Muscle layer of duodenum (tissue), 2 donors: ENCODE data around the gene BABAM1.
"Not testable (repeated sequence)": the region's sequence is repeated elsewhere in the genome, so short reads cannot be mapped to it uniquely, and the experiment has no call there.

Experiments
- H3K27ac ChIP-seq: one replicate; pipeline ENCODE4 v1.7.0; 2013; ENCODE audit warnings: mild to moderate bottlenecking, low read length
- H3K27me3 ChIP-seq: one replicate; pipeline ENCODE4 v1.7.0; 2013; ENCODE audit warnings: low read depth, mild to moderate bottlenecking, control low read depth, low read length
- H3K36me3 ChIP-seq, 2 donors: one replicate each; pipeline ENCODE4 v1.7.0; 2013; ENCODE audit warnings: low read length in 2 of 2, control low read depth in 1 of 2, mild to moderate bottlenecking in 1 of 2; ENCODE audit not compliant: insufficient read depth in 2 of 2, control insufficient read depth in 1 of 2
- H3K4me1 ChIP-seq, 2 donors: one replicate each; pipeline ENCODE4 v1.7.0; 2013; ENCODE audit warnings: low read length in 2 of 2, mild to moderate bottlenecking in 2 of 2, control low read depth in 1 of 2, moderate library complexity in 1 of 2; ENCODE audit not compliant: insufficient read depth in 2 of 2, control insufficient read depth in 1 of 2
- H3K4me3 ChIP-seq, 2 donors: one replicate each; pipeline ENCODE4 v1.7.0; 2013; ENCODE audit warnings: low read length in 2 of 2, low read depth in 1 of 2, mild to moderate bottlenecking in 1 of 2
- H3K9me3 ChIP-seq, 2 donors: one replicate each; pipeline ENCODE4 v1.7.0; 2013; ENCODE audit warnings: low read length in 2 of 2, control low read depth in 1 of 2, mild to moderate bottlenecking in 1 of 2; ENCODE audit not compliant: control insufficient read depth in 1 of 2
- donor health status: healthy.

BABAM1 gene

DNA sequence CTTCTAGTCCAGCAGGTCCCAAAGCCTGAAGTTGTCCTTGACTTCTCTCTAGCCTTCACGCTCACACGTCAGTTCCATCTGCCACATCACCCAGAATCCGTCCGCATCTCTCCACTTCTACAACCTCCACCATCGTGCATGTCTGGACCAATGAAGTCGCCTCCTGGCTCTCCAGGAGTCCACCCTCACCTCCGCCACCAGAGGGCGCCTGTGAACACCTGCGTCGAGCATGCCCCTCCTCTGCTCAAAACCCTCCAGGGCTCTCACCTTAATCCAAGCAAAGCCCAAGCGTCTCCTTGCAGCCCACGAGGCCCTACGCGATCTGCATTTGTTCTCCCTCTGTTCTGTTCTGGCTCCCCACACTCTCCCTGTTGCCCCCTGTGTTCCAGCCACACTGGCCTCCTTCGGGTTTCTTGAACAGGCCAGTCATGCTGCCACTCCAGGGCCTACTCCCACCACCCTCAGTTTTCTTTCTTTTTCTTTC is 6.4 kb upstream of the BABAM1 start:
- Histone ChIP-seq H3K27me3 (no peaks in the 10 kb centered on the region), H3K27ac (no peak overlapping the region), H3K36me3 (no peaks in the 10 kb centered on the region), H3K4me3 (no peak overlapping the region), H3K9me3 (peaks cover 0 to 8% of the 10 kb centered on the region in 2 donors), H3K4me1 (no peaks in the 10 kb centered on the region)

DNA sequence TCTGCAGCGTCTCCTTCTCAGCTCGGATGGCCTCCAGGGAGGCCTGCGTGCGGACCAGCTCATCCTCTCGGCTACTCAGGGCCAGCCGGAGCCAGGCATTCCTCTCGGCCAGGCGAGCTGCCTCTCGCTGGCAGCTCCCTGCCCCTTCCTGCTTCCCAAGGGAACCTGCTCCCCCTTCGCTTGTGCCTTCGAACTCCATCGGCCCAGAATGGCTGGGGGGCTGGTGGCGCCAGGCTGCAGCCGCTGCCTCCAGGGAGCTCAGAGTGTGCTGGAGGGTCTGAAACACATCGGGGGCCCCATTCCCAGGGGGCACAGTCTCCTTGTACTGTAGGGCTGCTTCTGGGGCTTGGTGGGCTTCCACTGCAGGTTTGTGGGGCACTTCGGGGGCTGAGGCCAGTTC is 4.7 kb upstream of the BABAM1 start:
- Histone ChIP-seq H3K4me3 (no peak overlapping the region), H3K9me3 (peaks cover 0 to 8% of the 10 kb centered on the region in 2 donors), H3K27ac (no peak overlapping the region), H3K27me3 (no peaks in the 10 kb centered on the region), H3K4me1 (peaks cover 0 to under 1% of the 10 kb centered on the region in 2 donors), H3K36me3 (no peaks in the 10 kb centered on the region)

DNA sequence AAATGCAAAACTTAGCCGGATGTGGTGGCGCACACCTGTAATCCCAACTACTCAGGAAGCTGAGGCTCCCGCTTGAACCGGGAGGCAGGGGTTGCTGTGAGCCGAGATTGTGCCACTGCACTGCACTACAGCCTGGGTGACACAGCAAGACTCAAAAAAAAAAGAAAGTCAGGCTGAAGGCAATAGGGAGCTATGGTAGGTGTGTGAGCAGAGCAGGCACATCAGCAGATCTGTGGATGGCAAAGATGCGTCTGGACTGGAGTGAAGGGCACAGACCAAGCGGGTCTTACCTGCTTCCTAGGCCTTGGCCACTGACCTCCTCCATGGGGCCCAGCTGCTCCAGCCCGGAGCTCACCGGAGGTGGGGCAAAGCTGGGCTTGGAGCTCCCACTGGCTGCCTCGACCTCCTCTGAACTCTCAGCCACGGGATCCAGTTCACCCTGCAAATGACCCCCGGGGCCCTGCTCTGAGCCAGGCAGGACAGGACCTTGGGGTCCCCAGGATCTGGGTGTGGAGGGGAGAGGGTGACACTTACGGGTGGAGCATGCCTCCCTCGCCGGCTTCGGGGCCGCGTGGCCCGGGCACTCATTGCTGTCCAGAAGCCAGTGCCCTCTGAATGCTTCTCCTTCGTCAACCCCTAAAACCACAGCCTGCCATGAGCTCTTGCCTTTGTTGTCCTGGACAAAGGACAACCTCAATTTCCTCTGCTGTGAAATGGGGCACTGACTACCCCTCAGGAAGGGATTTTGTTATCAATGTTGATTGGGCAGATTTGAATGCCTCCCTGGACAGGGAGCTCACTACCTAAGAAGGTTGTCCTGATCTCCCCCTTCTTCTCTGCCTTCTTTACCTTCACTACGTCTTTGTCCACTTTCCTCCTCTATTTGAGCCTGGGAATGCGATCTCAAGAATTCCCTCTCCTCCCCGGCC is 3.3 kb upstream of the BABAM1 start:
- Histone ChIP-seq H3K4me1 (peaks cover 6 to 13% of the 10 kb centered on the region in 2 donors), H3K27me3 (no peaks in the 10 kb centered on the region), H3K4me3 (peak overlapping the region; percentile 12 to 45), H3K27ac (peak overlapping the region; percentile 33), H3K9me3 (peaks cover 0 to 8% of the 10 kb centered on the region in 2 donors), H3K36me3 (peaks cover 0 to 3% of the 10 kb centered on the region in 2 donors)

DNA sequence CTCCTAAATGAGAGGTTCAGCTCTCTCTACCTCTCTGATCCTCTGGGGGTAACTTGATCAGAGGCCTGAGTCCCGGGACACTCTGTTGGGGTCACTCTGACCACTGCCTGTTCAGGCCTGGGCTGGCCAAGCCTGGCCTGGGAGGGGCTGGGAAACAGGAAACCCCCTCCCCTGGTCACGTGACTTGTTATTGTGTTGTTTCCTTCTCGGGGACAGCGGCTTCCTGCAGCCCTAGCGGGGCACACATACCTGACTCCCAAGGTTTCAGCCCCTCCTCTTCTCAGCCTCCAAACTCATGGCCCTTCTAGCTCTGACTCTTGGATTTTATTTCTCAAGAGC is 2.6 kb upstream of the BABAM1 start, which contains the start of gene USHBP1:
USHBP1 (minus strand) TSS at position 105 of the 339 bp plus-strand sequence. CDS start 446 bp downstream, outside the sequence.
- Histone ChIP-seq H3K4me3 (peak within 1 kb of the TSS; percentile 12 to 45), H3K36me3 (peaks cover 0 to 9% of the 10 kb centered on the region in 2 donors), H3K9me3 (peaks cover 0 to 2% of the 10 kb centered on the region in 2 donors), H3K27ac (peak within 1 kb of the TSS; percentile 33), H3K27me3 (no peaks in the 10 kb centered on the region), H3K4me1 (peaks cover 6 to 13% of the 10 kb centered on the region in 2 donors)

DNA sequence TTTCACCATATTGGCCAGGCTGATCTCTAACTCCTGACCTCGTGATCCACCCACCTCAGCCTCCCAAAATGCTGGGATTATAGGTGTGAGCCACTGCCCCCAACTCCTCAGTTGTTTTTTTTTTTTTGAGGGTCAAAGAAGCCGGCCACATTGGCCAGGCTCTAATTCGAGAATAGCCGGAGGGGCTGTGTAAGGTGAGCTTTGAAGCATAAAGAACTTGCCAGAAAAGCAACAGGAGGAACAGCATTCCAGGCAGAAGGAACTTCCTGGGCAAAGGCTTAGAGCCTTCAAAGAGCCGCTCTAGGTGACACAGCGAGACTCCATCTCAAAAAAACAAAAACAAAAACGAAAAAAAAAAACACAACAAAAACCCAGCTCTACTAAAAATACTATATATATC is 1.2 kb upstream of the BABAM1 start:
- Histone ChIP-seq H3K4me3 (no peak overlapping the region), H3K27ac (no peak overlapping the region)

DNA sequence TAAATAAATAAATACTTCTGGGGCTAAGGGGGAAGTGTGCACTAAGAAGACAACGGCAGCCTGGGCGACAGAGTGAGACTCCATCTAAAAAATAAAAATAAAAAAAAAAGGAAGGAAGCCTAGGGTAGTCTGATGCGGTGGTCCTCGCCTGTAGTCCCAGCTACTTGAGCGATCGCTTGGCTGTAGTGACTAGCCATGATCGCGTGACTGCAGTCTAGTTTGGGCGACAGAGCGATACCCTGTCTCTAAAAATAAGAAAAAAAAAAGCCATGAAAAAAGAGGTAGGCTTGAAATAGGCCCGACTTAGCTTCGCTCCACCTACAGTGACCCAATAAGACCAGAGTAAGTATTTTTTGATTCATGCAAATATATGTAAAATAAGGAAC is 661 bp upstream of the BABAM1 start:
- H3K4me3 ChIP-seq = no peak overlapping the region
- peaks cover 6 to 13% of the 10 kb centered on the region in 2 donors for H3K4me1 ChIP-seq
- no peaks in the 10 kb centered on the region for H3K27me3 ChIP-seq

More for the DNA sequence above, 1.2 kb upstream of the BABAM1 start:
- peaks cover 6 to 13% of the 10 kb centered on the region in 2 donors for H3K4me1 ChIP-seq
- H3K36me3 ChIP-seq = peaks cover 0 to 14% of the 10 kb centered on the region in 2 donors
- no peaks in the 10 kb centered on the region for H3K9me3 ChIP-seq
- H3K27me3 ChIP-seq = no peaks in the 10 kb centered on the region

DNA sequence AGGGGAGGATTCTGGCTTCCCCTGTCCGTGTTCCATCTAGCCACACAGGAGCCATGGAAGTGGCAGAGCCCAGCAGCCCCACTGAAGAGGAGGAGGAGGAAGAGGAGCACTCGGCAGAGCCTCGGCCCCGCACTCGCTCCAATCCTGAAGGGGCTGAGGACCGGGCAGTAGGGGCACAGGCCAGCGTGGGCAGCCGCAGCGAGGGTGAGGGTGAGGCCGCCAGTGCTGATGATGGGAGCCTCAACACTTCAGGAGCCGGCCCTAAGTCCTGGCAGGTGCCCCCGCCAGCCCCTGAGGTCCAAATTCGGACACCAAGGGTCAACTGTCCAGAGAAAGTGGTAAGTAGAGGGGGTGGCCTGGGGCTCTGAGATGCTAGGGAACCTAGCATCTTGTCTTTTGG is 1.5 kb downstream of the BABAM1 start:
- Histone ChIP-seq H3K27me3 (no peaks in the 10 kb centered on the region), H3K4me3 (no peak overlapping the region), H3K4me1 (peaks cover 6 to 13% of the 10 kb centered on the region in 2 donors), H3K36me3 (peaks cover 5 to 30% of the 10 kb centered on the region in 2 donors), H3K27ac (no peak overlapping the region), H3K9me3 (no peaks in the 10 kb centered on the region)

More for the DNA sequence above, 661 bp upstream of the BABAM1 start:
- no peak overlapping the region for H3K27ac ChIP-seq
- H3K9me3 ChIP-seq = no peaks in the 10 kb centered on the region
- peaks cover 5 to 19% of the 10 kb centered on the region in 2 donors for H3K36me3 ChIP-seq

DNA sequence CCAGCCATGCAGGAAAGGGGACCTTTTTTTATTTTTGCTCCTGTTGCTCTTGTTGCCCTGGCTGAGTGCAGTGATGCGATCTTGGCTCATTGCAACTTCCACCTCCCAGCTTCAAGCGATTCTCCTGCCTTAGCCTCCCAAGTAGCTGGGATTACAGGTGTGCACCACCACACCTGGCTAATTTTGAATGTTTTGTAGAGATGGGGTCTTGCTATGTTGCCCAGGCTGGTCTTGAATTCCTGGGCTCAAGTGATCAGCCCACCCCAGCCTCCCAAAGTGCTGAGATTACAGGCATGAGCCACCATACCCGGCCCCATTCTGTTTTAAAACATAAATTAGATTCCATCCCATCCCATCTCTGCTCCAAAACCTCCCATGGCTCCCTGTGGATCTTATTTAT is 7.6 kb downstream of the BABAM1 start:
- not testable (repeated sequence) for H3K27me3 ChIP-seq, H3K4me1 ChIP-seq, H3K4me3 ChIP-seq, H3K27ac ChIP-seq, H3K9me3 ChIP-seq
- peaks cover 26 to 67% of the 10 kb centered on the region in 2 donors for H3K36me3 ChIP-seq

DNA sequence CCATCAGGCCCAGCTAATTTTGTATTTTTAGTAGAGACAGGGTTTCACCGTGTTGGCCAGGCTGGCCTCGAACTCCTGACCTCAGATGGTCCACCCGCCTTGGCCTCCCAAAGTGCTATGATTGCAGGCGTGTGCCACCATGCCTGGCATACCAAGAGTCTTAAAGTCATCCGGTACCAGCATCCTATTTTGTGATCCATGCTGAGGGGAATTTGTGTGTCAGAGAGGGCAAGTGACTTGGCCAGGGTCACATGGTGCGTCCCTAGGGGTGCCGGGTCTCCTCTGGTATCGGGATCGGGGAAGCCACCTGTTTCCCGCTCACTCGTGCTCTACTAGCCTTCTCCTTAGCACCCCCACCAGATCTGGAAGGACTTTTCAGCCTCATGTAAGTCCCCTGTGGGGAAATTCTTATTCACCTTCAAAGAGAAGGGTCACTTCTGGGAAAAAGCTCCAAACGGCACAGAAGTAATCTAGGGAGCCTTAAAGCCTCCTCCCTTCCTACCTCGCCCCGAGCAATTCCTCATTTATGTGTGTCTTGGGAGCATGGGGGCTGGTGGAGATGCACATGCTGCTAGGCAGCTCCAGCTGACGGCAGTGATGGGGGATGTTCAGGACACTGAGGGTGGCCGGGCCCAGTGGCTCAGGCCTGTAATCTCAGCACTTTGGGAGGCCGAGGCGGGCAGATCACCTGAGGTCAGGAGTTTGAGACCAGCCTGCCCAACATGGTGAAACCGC is 8.4 kb downstream of the BABAM1 start:
- no peaks in the 10 kb centered on the region for H3K27me3 ChIP-seq
- H3K36me3 ChIP-seq = peaks cover 26 to 63% of the 10 kb centered on the region in 2 donors
- H3K4me3 ChIP-seq = no peak overlapping the region
- H3K9me3 ChIP-seq = no peaks in the 10 kb centered on the region
- no peaks in the 10 kb centered on the region for H3K4me1 ChIP-seq
- H3K27ac ChIP-seq = no peak overlapping the region

DNA sequence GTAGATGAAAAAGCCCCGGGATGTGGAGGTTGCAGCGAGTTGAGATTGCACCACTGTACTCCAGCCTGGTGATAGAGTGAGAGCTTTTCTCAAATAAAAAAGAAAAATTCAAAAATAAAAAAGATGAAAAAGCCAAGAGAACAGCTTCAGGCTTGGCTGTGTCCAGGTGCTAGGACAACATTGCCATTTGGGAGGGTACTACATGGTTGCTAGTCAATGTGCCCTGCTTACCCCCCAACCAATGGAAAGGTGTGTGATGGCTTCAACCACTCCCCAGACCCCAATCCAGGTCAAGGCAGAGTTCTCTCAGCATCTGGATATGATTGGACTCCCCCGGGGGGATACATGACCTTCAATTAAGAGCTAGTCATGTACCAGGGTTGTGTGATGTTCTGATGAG is 12.2 kb downstream of the BABAM1 start:
- H3K4me3 ChIP-seq = no peak overlapping the region
- H3K36me3 ChIP-seq = peaks cover 14 to 40% of the 10 kb centered on the region in 2 donors

More for the DNA sequence above, 12.2 kb downstream of the BABAM1 start:
- no peaks in the 10 kb centered on the region for H3K9me3 ChIP-seq
- no peaks in the 10 kb centered on the region for H3K27me3 ChIP-seq
- no peak overlapping the region for H3K27ac ChIP-seq
- peaks cover 0 to 15% of the 10 kb centered on the region in 2 donors for H3K4me1 ChIP-seq
